H9 (cell line): ENCODE data around the gene MORN5. TPM values are rescaled to one million over a fixed set of nuclear protein-coding genes. Genes with fewer than 3 reads are reported as not detected.
A peak's percentile ranks its signal among the peaks of the same experiment; 100 is the strongest.

Experiments
- DNase-seq: peaks from one replicate; pipeline ENCODE4 v3.0.0-alpha.2; 2017
- H2AFZ ChIP-seq: one replicate; pipeline ENCODE4 v1.6.1; 2013; ENCODE audit warnings: mild to moderate bottlenecking, low read length, control low read depth, moderate library complexity
- H2AK5ac ChIP-seq: 2 replicates; pipeline ENCODE4 v1.6.1; 2013; ENCODE audit warnings: low read length, control low read depth, mixed read lengths; ENCODE audit not compliant: insufficient read length
- H2BK120ac ChIP-seq: one replicate; pipeline ENCODE4 v1.6.1; 2013; ENCODE audit warnings: low read depth, mild to moderate bottlenecking, low read length, control low read depth, inconsistent platforms; ENCODE audit not compliant: poor library complexity, severe bottlenecking
- H2BK12ac ChIP-seq: 2 replicates; pipeline ENCODE4 v1.6.1; 2013; ENCODE audit warnings: low read length, control low read depth, mixed read lengths, low read depth; ENCODE audit not compliant: insufficient read length
- H2BK15ac ChIP-seq: 2 replicates; pipeline ENCODE4 v1.6.1; 2013; ENCODE audit warnings: low read depth, low read length, control low read depth
- H2BK20ac ChIP-seq: one replicate; pipeline ENCODE4 v1.6.1; 2013; ENCODE audit warnings: low read depth, mild to moderate bottlenecking, low read length, control low read depth, inconsistent platforms; ENCODE audit not compliant: poor library complexity, severe bottlenecking
- H2BK5ac ChIP-seq: 2 replicates; pipeline ENCODE4 v1.6.1; 2013; ENCODE audit warnings: low read length, control low read depth, mixed read lengths; ENCODE audit not compliant: insufficient read length
- H3K14ac ChIP-seq: 2 replicates; pipeline ENCODE4 v1.6.1; 2013; ENCODE audit warnings: low read length, control low read depth; ENCODE audit not compliant: insufficient read depth
- H3K18ac ChIP-seq: 2 replicates; pipeline ENCODE4 v1.6.1; 2013; ENCODE audit warnings: low read depth, mild to moderate bottlenecking, mixed read lengths, low read length, control low read depth; ENCODE audit not compliant: insufficient read length
- H3K23ac ChIP-seq: 2 replicates; pipeline ENCODE4 v1.6.1; 2013; ENCODE audit warnings: low read length, control low read depth, mixed read lengths, low read depth; ENCODE audit not compliant: insufficient read length
- H3K23me2 ChIP-seq: 2 replicates; pipeline ENCODE4 v1.6.1; 2013; ENCODE audit warnings: low read depth, mild to moderate bottlenecking, mixed read lengths, low read length, control low read depth; ENCODE audit not compliant: insufficient read length, poor library complexity, severe bottlenecking
- H3K27ac ChIP-seq: 2 replicates; pipeline ENCODE4 v1.5.1; 2013; ENCODE audit warnings: low read length, control low read depth, mixed read lengths, low read depth; ENCODE audit not compliant: insufficient read length
- H3K27me3 ChIP-seq: 2 replicates; pipeline ENCODE4 v1.6.1; 2013; ENCODE audit warnings: low read length, control low read depth, inconsistent platforms; ENCODE audit not compliant: insufficient read depth
- H3K4ac ChIP-seq: 2 replicates; pipeline ENCODE4 v1.6.1; 2013; ENCODE audit warnings: low read depth, mild to moderate bottlenecking, control low read depth, inconsistent platforms, low read length, moderate library complexity
- H3K4me1 ChIP-seq: 2 replicates; pipeline ENCODE4 v1.6.1; 2013; ENCODE audit warnings: low read length, control low read depth, inconsistent platforms; ENCODE audit not compliant: insufficient read depth
- H3K4me2 ChIP-seq: 2 replicates; pipeline ENCODE4 v1.6.1; 2013; ENCODE audit warnings: low read length, control low read depth, mixed read lengths; ENCODE audit not compliant: insufficient read length, insufficient read depth
- H3K56ac ChIP-seq: 2 replicates; pipeline ENCODE4 v1.6.1; 2013; ENCODE audit warnings: low read depth, mild to moderate bottlenecking, mixed read lengths, low read length, control low read depth; ENCODE audit not compliant: insufficient read length
- H3K79me1 ChIP-seq: 2 replicates; pipeline ENCODE4 v1.6.1; 2013; ENCODE audit warnings: low read depth, mild to moderate bottlenecking, moderate library complexity, low read length, control low read depth, inconsistent platforms; ENCODE audit not compliant: insufficient read depth, poor library complexity, severe bottlenecking
- H3K79me2 ChIP-seq: 2 replicates; pipeline ENCODE4 v1.6.1; 2013; ENCODE audit warnings: low read length, control low read depth, inconsistent platforms; ENCODE audit not compliant: insufficient read depth
- H3K9ac ChIP-seq: 2 replicates; pipeline ENCODE4 v1.6.1; 2013; ENCODE audit warnings: low read length, control low read depth, mixed read lengths; ENCODE audit not compliant: insufficient read length; ENCODE audit errors: extremely low read depth
- H3K9me3 ChIP-seq: one replicate; pipeline ENCODE4 v1.6.1; 2013; ENCODE audit warnings: low read depth, low read length, inconsistent platforms; ENCODE audit not compliant: control insufficient read depth
- H3T11ph ChIP-seq: one replicate; pipeline ENCODE4 v1.6.1; 2013; ENCODE audit warnings: mild to moderate bottlenecking, low read length, control low read depth, inconsistent platforms
- H4K20me1 ChIP-seq: one replicate; pipeline ENCODE4 v1.6.1; 2013; ENCODE audit not compliant: control insufficient read depth, insufficient read length, insufficient read depth
- H4K5ac ChIP-seq: 2 replicates; pipeline ENCODE4 v1.6.1; 2013; ENCODE audit warnings: low read depth, mild to moderate bottlenecking, mixed read lengths, low read length, control low read depth; ENCODE audit not compliant: insufficient read length
- H4K8ac ChIP-seq: replicated peaks from 2 replicates; pipeline ENCODE4 v1.6.1; 2013; ENCODE audit warnings: low read length, control low read depth, mixed read lengths, low read depth; ENCODE audit not compliant: insufficient read length
- H4K91ac ChIP-seq: 2 replicates; pipeline ENCODE4 v1.6.1; 2013; ENCODE audit warnings: low read depth, mild to moderate bottlenecking, moderate library complexity, mixed read lengths, low read length, control low read depth; ENCODE audit not compliant: insufficient read length
- H3K27ac Mint-ChIP-seq, 3 experiments: 2 replicates in 2 of 3; 3 replicates in 1 of 3; pipeline ENCODE4 v1.8.0; 2020 to 2021; ENCODE audit warnings: mixed read lengths in 3 of 3, mild to moderate bottlenecking in 1 of 3, moderate library complexity in 1 of 3
- H3K27me3 Mint-ChIP-seq: 2 replicates; pipeline ENCODE4 v1.8.0; 2021; ENCODE audit warnings: low read depth, mild to moderate bottlenecking, moderate library complexity, mixed read lengths
- H3K36me3 Mint-ChIP-seq, 3 experiments: 2 replicates in 2 of 3; 3 replicates in 1 of 3; pipeline ENCODE4 v1.8.0; 2020 to 2021; ENCODE audit warnings: low read depth in 3 of 3, mixed read lengths in 3 of 3; ENCODE audit not compliant: insufficient read depth in 1 of 3
- H3K4me1 Mint-ChIP-seq, 2 experiments: 2 replicates each; pipeline ENCODE4 v1.8.0; 2020; ENCODE audit warnings: mixed read lengths in 2 of 2
- H3K4me3 Mint-ChIP-seq, 2 experiments: 2 replicates in 1 of 2; 3 replicates in 1 of 2; pipeline ENCODE4 v1.8.0; 2020 to 2021; ENCODE audit warnings: mild to moderate bottlenecking in 2 of 2, mixed read lengths in 2 of 2, moderate library complexity in 1 of 2
- H3K9me3 Mint-ChIP-seq, 2 experiments: 2 replicates in 1 of 2; 3 replicates in 1 of 2; pipeline ENCODE4 v1.8.0; 2020; ENCODE audit warnings: mild to moderate bottlenecking in 2 of 2, mixed read lengths in 2 of 2, moderate library complexity in 1 of 2
- WGBS: extraction: QIAGEN DNeasy Blood & Tissue Kit; methylation state at CpG from one replicate; pipeline ENCODE4 v1.1.7; 2013; ENCODE audit warnings: missing lambda C conversion rate, low lambda C conversion rate, mixed read lengths; ENCODE audit not compliant: insufficient read length; ENCODE audit errors: extremely low coverage; 5-methylcytosine and 5-hydroxymethylcytosine counted together
- total RNA-seq: library from RNA; stranded (reverse); gene quantifications from 2 replicates; pipeline ENCODE4 v1.2.1, GENCODE V29; 2021
- TF ChIP-seq, protein P1 (sequence below): fragments of 200-600 bp; sonication (generic); conservative IDR thresholded peaks from 3 replicates; pipeline ENCODE4 v1.8.0; 2021; ENCODE audit warnings: antibody characterized with exemption, mild to moderate bottlenecking

Gene MORN5
- total RNA-seq, 1 experiment from 2014 or later = not detected

DNA sequence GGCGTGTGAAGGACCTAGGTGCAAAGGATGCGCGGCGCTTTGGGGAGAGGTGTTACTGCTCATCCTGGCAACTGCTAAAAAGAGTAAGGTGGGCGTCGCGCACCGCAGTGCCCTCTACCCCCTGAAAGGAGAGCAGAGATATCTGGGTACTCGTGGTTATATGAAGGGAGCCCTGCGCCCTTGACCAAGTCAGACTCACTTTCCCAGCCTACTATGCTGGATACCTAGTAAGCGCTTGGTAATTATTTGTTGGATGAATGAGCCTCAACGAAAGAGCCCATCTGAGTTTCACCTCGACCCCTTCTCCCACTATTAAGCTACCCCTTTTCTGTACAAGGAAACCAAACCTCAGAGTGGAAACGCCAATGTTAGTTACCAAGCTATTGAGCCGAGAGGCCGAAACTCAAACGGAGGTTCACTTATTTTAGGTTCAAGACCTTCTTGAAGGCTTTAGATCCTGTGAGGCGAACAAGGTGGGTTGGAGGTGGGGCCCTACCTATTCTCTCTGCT lies 61.0 kb downstream of the MORN5 start:
- H3K4me3 Mint-ChIP-seq = peak overlapping the region; percentile 45 to 82; a peak in 4 of 5 replicates
- H3K79me1 ChIP-seq = no peaks in the 10 kb centered on the region
- peaks cover 100% of the 10 kb centered on the region for H3K27me3 Mint-ChIP-seq

More for the DNA sequence above, 61.0 kb downstream of the MORN5 start:
- Histone ChIP-seq H2BK20ac (no peak overlapping the region), H3K14ac (no peak overlapping the region), H3K27ac (no peak overlapping the region), H2BK5ac (no peak overlapping the region), H3K79me2 (no peaks in the 10 kb centered on the region), H3K4me1 (peaks cover 4% of the 10 kb centered on the region; the same call in 1 of the 2 replicates), H2AFZ (no peak overlapping the region), H3T11ph (no peak overlapping the region), H2BK15ac (no peak overlapping the region), H2BK12ac (no peak overlapping the region), H2AK5ac (no peak overlapping the region), H3K4me2 (peak overlapping the region; percentile 48), H3K18ac (no peak overlapping the region), H4K20me1 (peaks cover 2% of the 10 kb centered on the region), H3K9me3 (no peaks in the 10 kb centered on the region), H3K9ac (no peak overlapping the region), H3K23ac (no peak overlapping the region), H4K8ac (no peak overlapping the region), H3K23me2 (peaks cover 15% of the 10 kb centered on the region), H4K91ac (no peak overlapping the region), H3K56ac (no peak overlapping the region), H3K4ac (no peak overlapping the region), H3K27me3 (peaks cover 94% of the 10 kb centered on the region), H4K5ac (no peak overlapping the region), H2BK120ac (no peak overlapping the region)
- H3K27ac Mint-ChIP-seq = no peak overlapping the region
- WGBS = no CpG with 5 or more reads among the region's 18 CpGs
- TF ChIP-seq, protein P1, sequence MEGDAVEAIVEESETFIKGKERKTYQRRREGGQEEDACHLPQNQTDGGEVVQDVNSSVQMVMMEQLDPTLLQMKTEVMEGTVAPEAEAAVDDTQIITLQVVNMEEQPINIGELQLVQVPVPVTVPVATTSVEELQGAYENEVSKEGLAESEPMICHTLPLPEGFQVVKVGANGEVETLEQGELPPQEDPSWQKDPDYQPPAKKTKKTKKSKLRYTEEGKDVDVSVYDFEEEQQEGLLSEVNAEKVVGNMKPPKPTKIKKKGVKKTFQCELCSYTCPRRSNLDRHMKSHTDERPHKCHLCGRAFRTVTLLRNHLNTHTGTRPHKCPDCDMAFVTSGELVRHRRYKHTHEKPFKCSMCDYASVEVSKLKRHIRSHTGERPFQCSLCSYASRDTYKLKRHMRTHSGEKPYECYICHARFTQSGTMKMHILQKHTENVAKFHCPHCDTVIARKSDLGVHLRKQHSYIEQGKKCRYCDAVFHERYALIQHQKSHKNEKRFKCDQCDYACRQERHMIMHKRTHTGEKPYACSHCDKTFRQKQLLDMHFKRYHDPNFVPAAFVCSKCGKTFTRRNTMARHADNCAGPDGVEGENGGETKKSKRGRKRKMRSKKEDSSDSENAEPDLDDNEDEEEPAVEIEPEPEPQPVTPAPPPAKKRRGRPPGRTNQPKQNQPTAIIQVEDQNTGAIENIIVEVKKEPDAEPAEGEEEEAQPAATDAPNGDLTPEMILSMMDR = no peak
- H3K9me3 Mint-ChIP-seq = peaks cover 5 to 9% of the 10 kb centered on the region in 2 experiments; a peak in 4 of 5 replicates
- H3K36me3 Mint-ChIP-seq = peaks cover 0 to 8% (median 3%) of the 10 kb centered on the region in 3 experiments; a peak in 3 of 7 replicates
- DNase-seq = no peak
- peaks cover 33 to 57% of the 10 kb centered on the region in 2 experiments for H3K4me1 Mint-ChIP-seq
